ENCODE measurements around the gene GNL1.

DNA sequence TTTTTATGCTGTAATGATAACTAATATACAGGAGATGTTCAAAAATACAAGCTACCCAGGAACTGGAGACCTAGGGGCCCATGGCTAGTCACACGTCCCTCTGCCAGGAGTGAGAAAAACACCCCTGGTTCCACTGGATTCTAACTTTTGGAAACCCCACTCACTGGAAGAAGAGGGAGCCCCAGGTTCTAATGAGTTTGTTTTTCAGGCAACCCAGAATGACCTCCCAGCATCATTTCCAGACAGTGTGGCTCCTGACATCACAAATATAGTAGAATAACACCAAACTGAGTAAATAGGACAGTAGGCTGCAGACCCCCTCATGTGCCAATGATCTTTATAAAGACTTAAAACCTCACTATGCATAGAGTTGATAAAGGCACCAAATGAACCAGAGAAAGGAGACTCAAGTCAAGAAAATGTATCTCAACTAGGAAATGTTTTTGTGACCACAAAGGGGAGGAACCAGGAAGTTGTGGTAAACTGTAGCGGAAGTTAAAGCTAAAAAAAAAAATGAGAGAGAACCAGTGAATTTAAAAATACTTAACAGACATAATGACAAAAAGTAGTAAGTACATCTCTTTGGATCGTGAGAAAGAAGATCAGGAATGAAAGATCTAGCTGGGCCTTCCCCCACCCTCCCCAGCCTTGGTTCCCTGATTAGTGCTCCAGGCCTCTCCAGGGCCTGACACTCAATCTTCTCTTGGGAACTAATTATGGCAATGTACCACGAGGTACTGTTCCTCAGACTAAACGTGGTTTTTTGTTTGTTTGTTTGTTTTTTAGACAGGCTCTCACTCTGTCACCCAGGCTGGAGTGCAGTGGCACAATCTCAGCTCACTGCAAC, 47.2 kb downstream of the GNL1 start:
- TF ChIP-seq, protein P1, sequence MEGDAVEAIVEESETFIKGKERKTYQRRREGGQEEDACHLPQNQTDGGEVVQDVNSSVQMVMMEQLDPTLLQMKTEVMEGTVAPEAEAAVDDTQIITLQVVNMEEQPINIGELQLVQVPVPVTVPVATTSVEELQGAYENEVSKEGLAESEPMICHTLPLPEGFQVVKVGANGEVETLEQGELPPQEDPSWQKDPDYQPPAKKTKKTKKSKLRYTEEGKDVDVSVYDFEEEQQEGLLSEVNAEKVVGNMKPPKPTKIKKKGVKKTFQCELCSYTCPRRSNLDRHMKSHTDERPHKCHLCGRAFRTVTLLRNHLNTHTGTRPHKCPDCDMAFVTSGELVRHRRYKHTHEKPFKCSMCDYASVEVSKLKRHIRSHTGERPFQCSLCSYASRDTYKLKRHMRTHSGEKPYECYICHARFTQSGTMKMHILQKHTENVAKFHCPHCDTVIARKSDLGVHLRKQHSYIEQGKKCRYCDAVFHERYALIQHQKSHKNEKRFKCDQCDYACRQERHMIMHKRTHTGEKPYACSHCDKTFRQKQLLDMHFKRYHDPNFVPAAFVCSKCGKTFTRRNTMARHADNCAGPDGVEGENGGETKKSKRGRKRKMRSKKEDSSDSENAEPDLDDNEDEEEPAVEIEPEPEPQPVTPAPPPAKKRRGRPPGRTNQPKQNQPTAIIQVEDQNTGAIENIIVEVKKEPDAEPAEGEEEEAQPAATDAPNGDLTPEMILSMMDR (IDR thresholded peaks at IDR 0.05; ENCODE audit: insufficient read depth, low read depth, low read length): no peak
- TF ChIP-seq EZH2 (IDR thresholded peaks at IDR 0.05; ENCODE audit: insufficient read depth, low read length): no peak

All from astrocyte (in vitro differentiated cells and primary cell).